ENCODE data around the gene DMAC2.
"Not testable (repeated sequence)": the region's sequence is repeated elsewhere in the genome, so short reads cannot be mapped to it uniquely, and the experiment has no call there.

The DMAC2 gene

GRCh38 chr19:41397086-41398049 lies 42.3 kb downstream of the DMAC2 start, which contains the start of the genes BCKDHA and EXOSC5:
Gene BCKDHA, plus strand, starts transcription at chr19:41397818. Its CDS starts 10 bp downstream, at chr19:41397828.
Gene EXOSC5, minus strand, starts transcription at chr19:41397359. Its CDS starts 31 bp downstream, at chr19:41397328.
- DNase-seq (ENCODE audit: low read depth) = peak; percentile 98
- peak within 1 kb of the TSS; percentile 84 for H3K4me3 ChIP-seq (ENCODE audit: low read depth, low read length)
- TF ChIP-seq CTCF (IDR thresholded peaks at IDR 0.05; ENCODE audit: control insufficient read depth, extremely low read depth, insufficient read depth) = no peak

- no peak for TF ChIP-seq CTCF (IDR thresholded peaks at IDR 0.05; ENCODE audit: control insufficient read depth, extremely low read depth, insufficient read depth)
- no peak overlapping the region for H3K4me3 ChIP-seq (ENCODE audit: low read depth, low read length)
- DNase-seq (ENCODE audit: low read depth) = no peak
These were observed 44.4 kb downstream of the DMAC2 start for GRCh38 chr19:41395355-41395754.

- TF ChIP-seq CTCF (IDR thresholded peaks at IDR 0.05; ENCODE audit: control insufficient read depth, extremely low read depth, insufficient read depth) = no peak
These were observed 46.9 kb downstream of the DMAC2 start for GRCh38 chr19:41392775-41393174.

GRCh38 chr19:41391618-41392017 lies 48.1 kb downstream of the DMAC2 start:
- no peak for TF ChIP-seq CTCF (IDR thresholded peaks at IDR 0.05; ENCODE audit: control insufficient read depth, extremely low read depth, insufficient read depth)
- no peak overlapping the region for H3K4me3 ChIP-seq (ENCODE audit: low read depth, low read length)
- DNase-seq (ENCODE audit: low read depth) = no peak

More at GRCh38 chr19:41392775-41393174, 46.9 kb downstream of the DMAC2 start:
- no peak for DNase-seq (ENCODE audit: low read depth)
- H3K4me3 ChIP-seq (ENCODE audit: low read depth, low read length) = no peak overlapping the region

- no peak for DNase-seq (ENCODE audit: low read depth)
- no peak for TF ChIP-seq CTCF (IDR thresholded peaks at IDR 0.05; ENCODE audit: control insufficient read depth, extremely low read depth, insufficient read depth)
- H3K4me3 ChIP-seq (ENCODE audit: low read depth, low read length) = no peak overlapping the region
These were observed 53.3 kb downstream of the DMAC2 start for GRCh38 chr19:41386442-41386841.

GRCh38 chr19:41384351-41384750 lies 55.4 kb downstream of the DMAC2 start:
- no peak for TF ChIP-seq CTCF (IDR thresholded peaks at IDR 0.05; ENCODE audit: control insufficient read depth, extremely low read depth, insufficient read depth)
- no peak overlapping the region for H3K4me3 ChIP-seq (ENCODE audit: low read depth, low read length)
- no peak for DNase-seq (ENCODE audit: low read depth)

GRCh38 chr19:41381536-41381935 lies 58.2 kb downstream of the DMAC2 start:
- DNase-seq (ENCODE audit: low read depth); H3K4me3 ChIP-seq (ENCODE audit: low read depth, low read length): not testable (repeated sequence)

All from LNCaP clone FGC (cell line).